ENCODE measurements around the gene SCN8A. TPM values are rescaled to one million over a fixed set of nuclear protein-coding genes. Genes with fewer than 3 reads are reported as not detected.

SCN8A gene
- polyA plus RNA-seq, 1 experiment = 9.6 TPM

DNA sequence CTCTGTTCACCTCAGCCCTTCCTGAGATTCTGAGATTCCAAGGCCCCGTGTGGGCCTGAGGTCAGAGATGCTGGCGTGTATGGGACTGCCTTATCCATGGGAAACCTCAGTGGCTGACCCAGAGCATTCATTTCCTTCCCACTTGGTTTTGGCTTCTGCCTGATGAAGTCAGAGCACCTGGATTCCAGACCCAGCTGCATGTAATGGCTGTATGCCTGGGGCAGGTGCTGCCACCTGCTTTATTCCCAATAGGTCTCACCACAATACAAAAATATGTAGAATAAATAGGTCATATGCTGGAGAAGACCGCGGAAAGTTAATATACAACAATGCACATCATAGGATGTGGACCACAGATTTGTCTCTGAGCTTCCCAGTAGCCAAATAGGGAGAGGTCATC lies 231.9 kb downstream of the SCN8A start:
- H3K9me3 ChIP-seq (ENCODE audit: control insufficient read depth, insufficient read depth, low read length) = peaks cover 2% of the 10 kb centered on the region; the same call in 1 of the 2 replicates
- no peak overlapping the region for H3K27ac ChIP-seq (ENCODE audit: low read depth, low read length)
- no peak for DNase-seq (ENCODE audit: low read depth, low spot score)
- TF ChIP-seq, protein P1, sequence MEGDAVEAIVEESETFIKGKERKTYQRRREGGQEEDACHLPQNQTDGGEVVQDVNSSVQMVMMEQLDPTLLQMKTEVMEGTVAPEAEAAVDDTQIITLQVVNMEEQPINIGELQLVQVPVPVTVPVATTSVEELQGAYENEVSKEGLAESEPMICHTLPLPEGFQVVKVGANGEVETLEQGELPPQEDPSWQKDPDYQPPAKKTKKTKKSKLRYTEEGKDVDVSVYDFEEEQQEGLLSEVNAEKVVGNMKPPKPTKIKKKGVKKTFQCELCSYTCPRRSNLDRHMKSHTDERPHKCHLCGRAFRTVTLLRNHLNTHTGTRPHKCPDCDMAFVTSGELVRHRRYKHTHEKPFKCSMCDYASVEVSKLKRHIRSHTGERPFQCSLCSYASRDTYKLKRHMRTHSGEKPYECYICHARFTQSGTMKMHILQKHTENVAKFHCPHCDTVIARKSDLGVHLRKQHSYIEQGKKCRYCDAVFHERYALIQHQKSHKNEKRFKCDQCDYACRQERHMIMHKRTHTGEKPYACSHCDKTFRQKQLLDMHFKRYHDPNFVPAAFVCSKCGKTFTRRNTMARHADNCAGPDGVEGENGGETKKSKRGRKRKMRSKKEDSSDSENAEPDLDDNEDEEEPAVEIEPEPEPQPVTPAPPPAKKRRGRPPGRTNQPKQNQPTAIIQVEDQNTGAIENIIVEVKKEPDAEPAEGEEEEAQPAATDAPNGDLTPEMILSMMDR (IDR thresholded peaks at IDR 0.05; ENCODE audit: low read depth, low read length) = no peak
- no peaks in the 10 kb centered on the region for H3K27me3 ChIP-seq (ENCODE audit: control insufficient read depth, insufficient read depth, low read length)
- ChIA-PET CTCF (interaction anchor here (1.1 to 4.2 kb wide), 7 partner anchors 10 to 403 kb away, joined by 3 to 55 read pairs (median 8); no protein-coding TSS in a partner anchor), POLR2A (no interaction called here)
- no peak overlapping the region for H3K4me3 ChIP-seq (ENCODE audit: low read depth, low read length)

DNA sequence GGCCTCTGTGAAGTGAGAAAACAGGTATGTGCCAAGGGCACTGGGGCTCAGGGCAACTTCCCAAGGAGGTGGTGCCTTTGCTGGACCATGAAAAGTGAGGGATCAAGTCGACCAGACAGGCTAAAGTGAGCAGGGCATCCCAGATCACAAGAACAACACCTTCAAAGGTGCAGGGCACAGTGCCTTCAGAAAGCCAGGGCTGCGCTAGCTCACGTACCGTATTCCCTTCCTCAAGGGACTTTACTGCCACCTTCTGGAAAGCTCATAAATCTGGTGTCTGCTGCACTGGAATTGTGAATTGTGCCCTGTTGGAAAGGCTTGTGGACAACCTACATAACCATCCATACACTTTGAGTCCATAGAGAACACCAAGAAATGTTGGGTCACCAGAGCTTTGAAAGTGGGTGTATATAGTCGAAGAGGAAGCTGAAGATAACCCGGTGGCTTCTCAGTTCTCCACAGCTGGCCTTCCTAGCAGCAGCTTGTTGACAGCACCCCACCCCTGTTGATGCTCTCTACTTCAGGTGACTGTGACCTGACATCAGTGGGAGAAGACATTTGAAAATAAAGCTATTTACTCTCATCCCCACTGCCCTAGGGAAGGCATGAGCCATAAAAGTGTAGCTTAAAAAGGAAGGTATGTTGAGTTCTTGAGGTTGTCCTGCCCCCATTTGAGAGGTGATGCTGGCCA lies 233.0 kb downstream of the SCN8A start:
- Histone ChIP-seq H3K27ac (ENCODE audit: low read depth, low read length) (no peak overlapping the region), H3K4me3 (ENCODE audit: low read depth, low read length) (no peak overlapping the region), H3K9me3 (ENCODE audit: control insufficient read depth, insufficient read depth, low read length) (peaks cover 2% of the 10 kb centered on the region; the same call in 1 of the 2 replicates), H3K27me3 (ENCODE audit: control insufficient read depth, insufficient read depth, low read length) (no peaks in the 10 kb centered on the region)
- CTCF ChIA-PET = interaction anchor here (0.5 to 4.2 kb wide), 23 partner anchors 8 to 404 kb away, joined by 3 to 55 read pairs (median 4); partner anchors contain the start of gene SLC4A8
- peak; percentile 24 for DNase-seq (ENCODE audit: low read depth, low spot score)
- POLR2A ChIA-PET = no interaction called here
- TF ChIP-seq, protein P1 (IDR thresholded peaks at IDR 0.05; ENCODE audit: low read depth, low read length) = peak; percentile 59

DNA sequence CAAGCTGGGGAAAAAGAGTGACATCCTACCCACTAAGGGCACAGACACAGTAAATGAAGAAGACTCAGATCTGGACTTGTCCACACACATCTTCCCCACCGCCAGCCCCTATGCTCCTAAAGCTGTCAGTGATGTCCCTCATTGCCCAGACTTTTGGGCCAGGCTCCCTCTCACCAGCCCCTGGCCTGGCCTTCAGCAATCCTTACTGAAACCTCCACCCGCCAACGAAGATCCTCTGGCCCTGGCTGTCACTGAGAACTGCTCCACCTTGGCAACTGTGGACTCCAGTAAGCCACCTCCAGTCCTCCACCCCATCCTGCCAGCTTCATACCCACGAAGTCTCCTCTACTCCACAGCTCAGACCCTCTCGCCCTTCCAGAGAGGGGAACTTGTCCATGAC lies 234.2 kb downstream of the SCN8A start:
- TF ChIP-seq, protein P1 (IDR thresholded peaks at IDR 0.05; ENCODE audit: low read depth, low read length) = no peak
- ChIA-PET CTCF (interaction anchor here (0.7 to 4.2 kb wide), 3 partner anchors 292 to 405 kb away, joined by 3 to 55 read pairs (median 8); no protein-coding TSS in a partner anchor), POLR2A (interaction anchor here (0.6 kb wide), 1 partner anchor 1064 kb away, joined by 4 read pairs; no protein-coding TSS in a partner anchor)
- H3K27ac ChIP-seq (ENCODE audit: low read depth, low read length) = no peak overlapping the region
- H3K27me3 ChIP-seq (ENCODE audit: control insufficient read depth, insufficient read depth, low read length) = no peaks in the 10 kb centered on the region
- H3K4me3 ChIP-seq (ENCODE audit: low read depth, low read length) = no peak overlapping the region
- no peak for DNase-seq (ENCODE audit: low read depth, low spot score)
- H3K9me3 ChIP-seq (ENCODE audit: control insufficient read depth, insufficient read depth, low read length) = peaks cover 2% of the 10 kb centered on the region; the same call in 1 of the 2 replicates

DNA sequence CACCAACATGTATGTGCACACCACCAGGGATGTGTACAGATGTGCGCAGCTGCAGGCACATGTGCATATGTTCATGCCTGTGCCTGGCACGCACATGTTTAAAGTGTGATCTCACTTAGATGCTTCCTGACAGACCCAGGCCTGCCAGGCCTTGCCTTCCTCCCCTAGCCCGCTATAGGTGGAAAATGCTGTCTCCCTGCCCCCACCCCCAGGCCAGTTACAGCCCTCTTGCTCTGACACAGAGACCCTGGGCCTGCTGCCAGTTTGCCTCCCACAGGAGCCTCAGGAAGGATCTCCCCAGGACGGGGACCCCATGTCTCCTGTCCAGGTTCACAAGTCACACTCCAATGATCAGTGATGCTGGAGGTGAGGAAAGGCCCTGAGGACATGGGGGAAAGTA lies 235.8 kb downstream of the SCN8A start:
- no peaks in the 10 kb centered on the region for H3K27me3 ChIP-seq (ENCODE audit: control insufficient read depth, insufficient read depth, low read length)
- H3K9me3 ChIP-seq (ENCODE audit: control insufficient read depth, insufficient read depth, low read length) = peaks cover 2% of the 10 kb centered on the region; the same call in 1 of the 2 replicates
- TF ChIP-seq, protein P1 (IDR thresholded peaks at IDR 0.05; ENCODE audit: low read depth, low read length) = no peak
- no peak overlapping the region for H3K4me3 ChIP-seq (ENCODE audit: low read depth, low read length)
- DNase-seq (ENCODE audit: low read depth, low spot score) = no peak
- ChIA-PET CTCF (interaction anchor here (4.2 kb wide), 1 partner anchor 407 kb away, joined by 55 read pairs; no protein-coding TSS in a partner anchor), POLR2A (no interaction called here)
- no peak overlapping the region for H3K27ac ChIP-seq (ENCODE audit: low read depth, low read length)
